AG04449 (cell line): ENCODE results near the gene PPM1H.
A peak's percentile ranks its signal among the peaks of the same experiment; 100 is the strongest.

Experiments
- CTCF ChIA-PET: fragments of 350-600 bp; formaldehyde crosslinking; extraction: SDS; loops from one replicate; lab custom pipeline; 2021; ENCODE audit warnings: antibody characterized with exemption; lab: Yijun Ruan, JAX
- POLR2A ChIA-PET: fragments of 400-600, 350-600 bp; formaldehyde crosslinking; extraction: SDS; loops from one replicate; lab custom pipeline; 2020; ENCODE audit warnings: antibody characterized with exemption, inconsistent platforms; lab: Yijun Ruan, JAX
- DNase-seq: peaks from one replicate; pipeline ENCODE4 v3.0.0-alpha.2; 2010; ENCODE audit warnings: low read depth, low spot score
- H3K4me3 ChIP-seq: 2 replicates; pipeline ENCODE4 v1.5.1; 2011; ENCODE audit warnings: low read depth, mild to moderate bottlenecking, control low read depth, low read length
- TF ChIP-seq, protein P1 (sequence below): IDR thresholded peaks from one replicate; pipeline ENCODE4 v1.5.1; 2011; ENCODE audit warnings: mild to moderate bottlenecking, moderate library complexity, low read length, control low read depth, inconsistent platforms; ENCODE audit not compliant: insufficient read depth; ENCODE audit errors: missing control alignments

Gene PPM1H

GRCh38 chr12:62799766-62800406 lies 135.1 kb downstream of the PPM1H start:
- no peak overlapping the region for H3K4me3 ChIP-seq
- CTCF ChIA-PET, result interaction anchor here (0.6 to 12.1 kb wide), 18 partner anchors 9 to 365 kb away, joined by 3 to 347 read pairs (median 4); no protein-coding TSS in a partner anchor
- TF ChIP-seq, protein P1, sequence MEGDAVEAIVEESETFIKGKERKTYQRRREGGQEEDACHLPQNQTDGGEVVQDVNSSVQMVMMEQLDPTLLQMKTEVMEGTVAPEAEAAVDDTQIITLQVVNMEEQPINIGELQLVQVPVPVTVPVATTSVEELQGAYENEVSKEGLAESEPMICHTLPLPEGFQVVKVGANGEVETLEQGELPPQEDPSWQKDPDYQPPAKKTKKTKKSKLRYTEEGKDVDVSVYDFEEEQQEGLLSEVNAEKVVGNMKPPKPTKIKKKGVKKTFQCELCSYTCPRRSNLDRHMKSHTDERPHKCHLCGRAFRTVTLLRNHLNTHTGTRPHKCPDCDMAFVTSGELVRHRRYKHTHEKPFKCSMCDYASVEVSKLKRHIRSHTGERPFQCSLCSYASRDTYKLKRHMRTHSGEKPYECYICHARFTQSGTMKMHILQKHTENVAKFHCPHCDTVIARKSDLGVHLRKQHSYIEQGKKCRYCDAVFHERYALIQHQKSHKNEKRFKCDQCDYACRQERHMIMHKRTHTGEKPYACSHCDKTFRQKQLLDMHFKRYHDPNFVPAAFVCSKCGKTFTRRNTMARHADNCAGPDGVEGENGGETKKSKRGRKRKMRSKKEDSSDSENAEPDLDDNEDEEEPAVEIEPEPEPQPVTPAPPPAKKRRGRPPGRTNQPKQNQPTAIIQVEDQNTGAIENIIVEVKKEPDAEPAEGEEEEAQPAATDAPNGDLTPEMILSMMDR, result no peak
- POLR2A ChIA-PET, result no interaction called here
- DNase-seq, result no peak

- ChIA-PET CTCF (interaction anchor here (0.6 to 12.1 kb wide), 17 partner anchors 8 to 364 kb away, joined by 3 to 347 read pairs (median 5); no protein-coding TSS in a partner anchor), POLR2A (no interaction called here)
- TF ChIP-seq, protein P1, result peak; percentile 82
- DNase-seq, result no peak
- no peak overlapping the region for H3K4me3 ChIP-seq
Measured at GRCh38 chr12:62799126-62799736, 135.7 kb downstream of the PPM1H start.

- no peak for DNase-seq
- ChIA-PET CTCF (interaction anchor here (0.7 to 12.1 kb wide), 56 partner anchors 8 to 535 kb away, joined by 3 to 347 read pairs (median 4); partner anchors contain the start of gene PPM1H), POLR2A (interaction anchor here (1.2 to 2.8 kb wide), 2 partner anchors 91 to 191 kb away, joined by 3 to 17 read pairs; no protein-coding TSS in a partner anchor)
- TF ChIP-seq, protein P1, result no peak
- no peak overlapping the region for H3K4me3 ChIP-seq
Measured at GRCh38 chr12:62794218-62794583, 140.7 kb downstream of the PPM1H start.

GRCh38 chr12:62793256-62794217 lies 141.4 kb downstream of the PPM1H start:
- no peak overlapping the region for H3K4me3 ChIP-seq
- ChIA-PET CTCF (interaction anchor here (0.6 to 12.1 kb wide), 56 partner anchors 9 to 534 kb away, joined by 3 to 347 read pairs (median 4); partner anchors contain the start of gene PPM1H), POLR2A (interaction anchor here (1.2 to 2.8 kb wide), 2 partner anchors 91 to 190 kb away, joined by 3 to 17 read pairs; no protein-coding TSS in a partner anchor)
- peak; percentile 79 for DNase-seq
- TF ChIP-seq, protein P1, result peak; percentile 56

DNA sequence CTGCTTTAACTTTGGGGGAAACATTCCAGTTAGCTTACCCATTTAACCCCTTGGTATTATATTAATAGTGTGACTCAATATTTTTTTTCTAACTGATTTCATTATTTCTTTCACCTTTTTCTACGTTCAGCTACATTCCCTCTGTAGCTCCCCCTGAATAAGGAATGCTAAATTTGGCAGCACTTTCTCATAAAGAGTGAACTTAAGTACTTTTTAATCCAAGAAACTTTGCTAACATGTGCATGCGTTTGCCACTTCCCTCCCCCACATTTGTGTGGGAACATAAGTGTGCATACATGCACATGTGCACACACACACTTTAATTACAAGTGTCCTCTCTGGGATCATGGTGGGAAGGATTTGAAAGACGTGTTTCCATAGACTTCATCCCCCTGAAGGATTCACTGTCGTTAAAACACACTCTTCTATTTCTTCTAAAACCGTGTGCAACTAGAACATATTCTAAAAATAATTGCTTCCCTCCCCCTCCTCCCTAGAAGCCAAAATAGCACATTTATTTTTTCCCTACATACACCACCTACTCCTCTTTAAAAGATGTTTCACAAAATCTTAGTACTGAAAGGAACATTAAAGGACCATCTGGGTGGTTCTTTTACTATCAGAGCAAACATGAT lies 142.6 kb downstream of the PPM1H start:
- DNase-seq, result no peak
- TF ChIP-seq, protein P1, result no peak
- no peak overlapping the region for H3K4me3 ChIP-seq
- ChIA-PET POLR2A (no interaction called here), CTCF (interaction anchor here (0.8 to 2.7 kb wide), 9 partner anchors 20 to 357 kb away, joined by 3 to 26 read pairs (median 3); no protein-coding TSS in a partner anchor)
